ENCODE data around the gene HVCN1.
"Not testable (repeated sequence)": the region's sequence is repeated elsewhere in the genome, so short reads cannot be mapped to it uniquely, and the experiment has no call there.

The HVCN1 gene, protein sequence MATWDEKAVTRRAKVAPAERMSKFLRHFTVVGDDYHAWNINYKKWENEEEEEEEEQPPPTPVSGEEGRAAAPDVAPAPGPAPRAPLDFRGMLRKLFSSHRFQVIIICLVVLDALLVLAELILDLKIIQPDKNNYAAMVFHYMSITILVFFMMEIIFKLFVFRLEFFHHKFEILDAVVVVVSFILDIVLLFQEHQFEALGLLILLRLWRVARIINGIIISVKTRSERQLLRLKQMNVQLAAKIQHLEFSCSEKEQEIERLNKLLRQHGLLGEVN

DNA sequence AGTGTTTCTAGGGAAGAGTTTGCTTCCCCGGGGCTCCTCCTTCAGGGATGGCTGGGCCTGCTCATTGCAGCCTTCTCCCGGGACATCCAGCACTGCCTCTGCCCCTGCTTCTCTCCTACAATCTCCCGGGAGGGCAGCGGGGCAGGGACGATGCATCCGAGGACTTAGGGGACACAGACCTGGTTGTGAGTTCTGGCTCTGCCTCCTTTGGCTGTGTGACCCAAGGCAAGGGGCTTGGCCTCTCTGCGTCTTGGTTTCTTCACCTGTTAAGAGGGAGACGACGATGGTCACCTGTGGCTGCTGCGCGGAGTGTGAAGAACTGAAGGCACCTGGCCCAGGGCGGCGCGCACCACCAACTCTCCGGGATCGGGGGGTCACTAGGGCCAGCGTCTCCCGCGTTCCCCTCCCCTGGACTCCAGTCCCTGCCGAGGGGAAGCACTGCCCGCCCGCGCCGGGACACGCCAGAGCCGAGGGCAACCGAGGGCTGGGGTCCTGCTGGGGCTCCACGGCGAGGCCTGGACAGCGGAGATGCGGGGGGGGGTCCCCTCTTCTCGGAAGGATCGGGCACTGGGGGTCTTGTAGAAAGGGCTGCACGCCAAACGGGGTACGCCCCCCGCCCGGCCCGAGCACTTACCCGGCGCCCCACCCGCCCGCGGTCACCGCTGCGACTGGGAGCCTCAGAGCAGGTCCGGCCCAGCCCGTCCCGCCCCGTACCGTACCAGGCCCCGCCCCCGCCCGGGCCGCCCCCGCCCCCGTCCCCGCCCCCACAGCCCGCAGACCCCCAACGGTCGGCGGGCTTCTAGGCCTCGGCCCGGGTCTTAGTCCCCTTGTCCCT, at the start of gene HVCN1:
HVCN1 (minus strand) TSS at position 670 of the 835 bp plus-strand sequence. CDS start 5,870 bp downstream, outside the sequence.
- DNase-seq, result no peak

DNA sequence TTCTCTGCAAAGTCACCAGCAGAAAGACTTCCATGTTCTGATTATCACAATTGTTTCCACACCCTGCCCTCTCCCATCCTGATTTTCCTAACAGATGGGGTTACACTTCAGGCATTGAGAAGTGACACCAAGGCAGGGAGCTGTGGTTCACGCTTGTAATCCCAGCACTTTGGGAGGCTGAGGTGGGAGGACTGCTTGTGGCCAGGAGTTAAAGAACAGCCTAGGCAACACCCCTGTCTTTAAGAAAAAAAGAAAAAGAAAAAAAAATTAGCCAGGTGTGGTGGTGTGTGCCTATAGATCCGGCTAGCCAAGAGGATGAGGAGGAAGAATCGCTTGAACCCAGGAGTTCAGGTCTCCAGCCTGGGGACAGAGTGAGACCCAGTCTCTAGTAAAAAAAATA, 48.6 kb upstream of the HVCN1 start:
- peak in 1 of 2 experiments; percentile 40 for DNase-seq

DNA sequence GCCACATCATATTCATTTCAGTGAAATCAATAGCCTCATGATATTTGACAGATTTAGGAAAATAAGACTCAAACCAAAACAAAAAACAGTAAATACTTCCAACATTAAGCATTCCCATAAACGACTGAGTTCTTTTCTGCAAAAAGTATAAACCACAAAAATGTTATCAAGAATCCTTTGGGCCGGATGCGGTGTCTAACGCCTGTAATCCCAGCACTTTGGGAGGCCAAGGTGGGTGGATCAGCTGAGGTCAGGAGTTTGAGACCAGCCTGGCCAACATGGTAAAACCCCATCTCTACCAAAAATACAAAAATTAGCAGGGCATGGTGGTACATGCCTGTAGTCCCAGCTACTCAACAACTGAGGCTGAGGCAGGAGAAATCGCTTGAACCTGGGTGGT, 48.1 kb upstream of the HVCN1 start:
- DNase-seq, result not testable (repeated sequence)

DNA sequence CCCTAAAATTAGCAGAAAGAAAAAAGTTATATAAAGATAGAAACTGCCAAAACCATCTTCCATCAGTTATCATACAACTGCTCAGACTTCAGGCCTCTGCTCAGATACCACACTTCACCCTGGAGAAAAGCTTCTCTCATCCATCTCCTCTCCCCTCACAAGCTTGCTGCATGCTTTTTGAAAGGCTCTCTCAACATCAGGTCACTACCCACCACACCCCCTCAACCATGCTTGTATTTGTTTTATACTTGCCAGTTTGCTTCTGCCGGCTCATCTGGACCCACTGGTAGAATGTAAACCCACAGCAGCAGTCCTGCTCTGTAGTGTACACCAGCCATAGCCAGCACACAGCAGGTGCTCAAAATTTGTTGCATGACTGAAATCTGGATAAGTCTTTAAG, 45.0 kb upstream of the HVCN1 start:
- DNase-seq, result no peak

DNA sequence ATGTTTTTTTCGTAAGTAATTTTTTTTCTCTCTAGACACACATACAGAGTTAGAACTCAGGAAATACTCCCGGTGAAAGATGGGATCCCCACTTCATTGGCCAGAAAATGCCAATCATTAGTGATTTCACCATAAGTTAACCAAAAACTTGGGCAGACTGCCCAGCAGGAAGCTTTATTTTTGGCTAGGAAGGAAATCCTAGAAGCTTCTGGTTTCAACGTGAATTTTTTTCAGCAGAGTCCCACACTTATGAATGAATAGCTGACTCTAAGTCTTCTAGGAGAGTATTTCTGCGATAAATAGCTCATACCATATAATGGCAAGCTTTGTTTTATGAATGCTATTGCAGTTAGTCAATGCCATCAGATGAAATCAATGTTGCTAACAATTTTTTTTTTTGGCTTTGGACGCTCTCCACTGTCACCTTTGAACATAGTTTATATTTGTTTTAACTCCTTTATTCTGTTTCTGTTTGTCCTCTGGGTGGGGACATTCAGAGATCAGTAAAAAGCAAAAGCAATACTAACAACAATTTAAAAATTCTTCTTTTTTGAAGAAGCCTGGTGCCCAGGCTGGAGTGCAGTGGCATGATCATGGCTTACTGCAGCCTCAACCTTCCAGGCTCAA, 44.3 kb upstream of the HVCN1 start:
- DNase-seq, result no peak

DNA sequence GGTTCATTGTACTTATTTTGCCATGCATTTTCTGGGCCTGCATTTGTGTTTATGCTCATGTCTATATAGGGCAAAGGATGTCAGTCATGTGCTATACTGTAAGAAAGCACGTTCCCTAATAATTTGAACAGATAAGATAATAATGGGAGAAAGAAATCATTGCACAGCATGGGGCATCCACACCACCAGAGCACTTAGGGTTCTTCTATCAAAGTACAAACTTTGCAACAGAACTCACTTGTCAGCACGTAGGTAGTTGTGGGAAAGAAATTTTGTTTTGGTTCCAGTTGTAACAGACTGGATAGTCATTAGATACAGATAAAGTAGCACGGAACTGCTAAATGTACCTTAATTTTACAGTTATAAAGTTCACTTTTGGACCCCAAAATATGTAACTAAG, 43.7 kb upstream of the HVCN1 start:
- DNase-seq, result no peak

DNA sequence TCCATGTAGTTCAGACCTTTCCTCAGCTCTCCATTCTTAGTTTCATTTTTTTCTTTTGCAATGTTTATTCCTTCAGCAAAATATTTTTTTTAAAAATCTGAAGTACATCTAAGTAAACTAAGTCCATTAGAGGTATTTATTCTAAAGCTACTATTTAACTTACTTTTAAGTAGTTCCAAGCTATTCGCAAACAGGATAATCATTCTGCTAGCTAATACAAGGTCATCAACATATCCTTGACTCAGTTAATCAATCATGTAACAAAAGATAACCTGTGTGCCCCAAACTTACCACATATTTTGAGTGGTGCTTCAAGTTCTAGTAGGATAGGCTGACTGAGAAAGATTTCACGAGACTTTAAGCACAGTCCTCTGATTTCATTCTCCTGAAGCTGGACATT, 42.6 kb upstream of the HVCN1 start:
- DNase-seq, result no peak

DNA sequence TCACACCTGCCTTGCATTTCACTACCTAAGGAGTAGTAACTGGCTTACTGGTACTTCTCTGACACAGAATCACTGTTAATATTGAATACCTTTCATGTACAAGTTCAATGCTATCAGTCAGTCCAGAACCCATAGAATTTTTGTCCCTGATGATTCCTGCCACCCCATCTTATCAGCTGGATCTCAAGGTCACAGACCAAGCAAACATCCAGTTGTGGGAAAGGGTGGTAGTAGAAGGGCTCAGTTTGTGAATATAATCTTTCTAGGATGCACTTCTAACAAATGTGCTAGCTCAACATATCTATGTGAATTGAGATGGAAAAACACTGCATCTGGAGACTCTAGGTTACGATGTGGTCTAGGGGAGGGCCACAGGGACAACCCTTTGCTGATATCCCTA, 39.7 kb upstream of the HVCN1 start:
- DNase-seq, result no peak

DNA sequence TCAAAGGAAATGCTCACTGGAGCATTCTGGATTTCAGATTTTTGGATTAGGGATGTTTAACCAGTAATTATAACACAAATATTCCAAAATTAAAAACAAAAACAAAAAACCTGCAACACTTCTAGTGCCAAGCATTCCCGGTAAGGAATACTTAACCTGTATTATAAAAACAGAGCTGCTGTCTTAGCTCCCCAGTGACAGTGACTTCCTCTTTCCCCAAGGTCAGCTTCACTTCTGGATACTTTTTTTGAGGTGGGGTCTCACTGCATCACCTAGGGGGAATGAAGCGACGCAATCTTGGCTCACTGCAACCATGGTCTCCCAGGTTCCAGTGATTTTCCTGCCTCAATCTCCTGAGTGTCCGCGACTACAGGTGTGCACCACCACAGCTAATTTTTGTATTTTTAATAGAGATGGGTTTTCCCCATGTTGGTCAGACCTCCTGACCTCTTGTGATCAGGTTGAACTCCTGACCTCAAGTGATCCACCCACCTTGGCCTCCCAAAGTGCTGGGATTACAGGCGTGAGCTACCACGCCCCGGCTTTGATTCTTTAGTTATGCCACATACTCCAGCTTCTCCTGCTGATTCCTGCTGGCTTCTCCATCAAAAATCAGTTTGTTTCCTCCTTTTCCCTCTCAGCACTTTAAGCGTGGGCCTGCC, 37.9 kb upstream of the HVCN1 start:
- DNase-seq, result no peak

DNA sequence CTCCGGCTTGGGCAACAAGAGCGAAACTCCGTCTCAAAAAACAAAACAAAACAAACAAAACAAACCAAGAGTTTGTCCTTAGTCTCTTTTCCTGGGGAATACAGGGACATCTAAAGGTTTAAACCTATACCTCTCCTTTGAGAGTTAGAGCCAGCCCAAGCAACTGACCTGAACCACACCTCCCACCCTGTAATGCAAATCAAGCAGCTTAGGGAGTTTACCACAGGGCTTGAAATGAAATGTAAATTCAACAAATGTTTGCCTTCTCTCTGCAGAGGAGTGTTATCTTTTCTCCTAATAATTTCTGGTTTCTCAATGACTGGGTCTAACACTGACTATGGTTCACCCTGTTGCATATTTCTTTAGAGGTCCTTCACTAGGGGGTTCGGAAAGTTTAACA, 37.1 kb upstream of the HVCN1 start:
- DNase-seq, result no peak

DNA sequence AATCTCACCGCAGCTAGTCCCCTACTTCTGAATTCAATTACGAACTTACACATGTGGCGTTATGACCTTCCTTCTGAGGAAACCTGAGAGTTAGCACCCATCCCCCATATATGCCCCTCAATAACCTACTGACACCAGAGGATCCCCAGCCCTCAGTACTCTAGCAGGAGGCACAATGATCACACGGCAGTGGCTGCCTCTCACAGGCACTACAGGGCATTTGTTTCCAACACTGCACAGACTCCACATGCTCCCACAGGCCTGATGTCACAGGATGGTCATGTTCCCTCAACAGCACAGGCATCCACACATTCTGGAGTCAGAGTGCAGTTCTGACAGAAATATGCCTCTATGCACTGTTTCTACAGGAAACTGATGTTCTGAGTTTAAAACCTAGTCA, 36.4 kb upstream of the HVCN1 start:
- no peak for DNase-seq

DNA sequence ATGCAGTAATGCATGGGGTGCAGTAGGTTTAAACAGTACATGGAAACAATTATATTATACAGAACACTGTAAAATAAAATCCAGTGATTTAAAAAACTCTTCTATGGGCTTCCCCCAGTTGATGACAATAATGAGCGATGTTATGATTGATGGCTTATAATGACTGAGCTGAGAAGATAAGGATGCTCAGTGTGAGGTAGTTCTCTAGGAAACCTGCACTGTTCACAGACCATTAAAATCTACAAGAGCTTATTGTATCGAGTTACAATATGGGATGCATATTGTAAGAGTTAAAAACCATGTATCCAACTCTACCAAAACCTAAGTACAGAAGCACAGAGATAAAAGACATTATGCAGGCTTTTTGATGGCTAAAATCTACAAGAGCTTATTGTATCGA, 34.0 kb upstream of the HVCN1 start:
- DNase-seq, result not testable (repeated sequence)

DNA sequence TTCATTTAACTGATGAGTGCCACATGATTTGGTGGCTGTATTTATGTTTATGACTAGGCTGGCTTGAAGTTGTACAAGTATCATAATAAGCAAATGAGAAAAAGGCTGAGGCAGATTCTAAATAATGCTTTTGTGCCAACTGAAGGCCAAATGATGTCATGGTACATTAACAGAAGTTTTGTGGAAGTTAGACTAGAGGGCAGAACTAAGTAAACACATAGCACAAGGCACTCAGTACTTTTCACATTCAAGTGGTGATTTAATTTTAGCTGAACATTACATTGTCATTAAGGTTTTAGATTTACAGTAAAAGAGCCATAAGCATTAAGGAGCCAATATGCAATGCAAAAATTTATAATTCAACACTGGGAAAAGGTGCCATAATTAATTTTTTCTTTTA, 32.7 kb upstream of the HVCN1 start:
- DNase-seq, result no peak

DNA sequence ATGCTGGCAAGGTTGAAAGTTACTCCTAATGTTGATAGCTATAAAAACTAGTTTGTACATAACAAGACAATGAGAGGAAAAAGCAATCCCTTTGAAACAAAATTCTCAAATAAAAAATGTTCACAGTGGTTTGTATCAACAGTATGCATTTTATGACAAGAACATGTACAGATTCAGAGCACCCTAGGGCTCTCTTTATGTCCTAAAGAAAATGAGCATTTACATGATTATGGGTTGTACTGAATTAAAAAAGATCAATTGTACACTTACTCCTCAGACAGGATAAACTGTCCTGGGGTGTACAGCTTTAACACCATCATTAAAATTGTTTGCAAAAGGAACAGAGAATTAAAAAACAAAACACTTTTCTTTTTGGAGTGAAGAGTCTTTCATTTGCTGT, 31.6 kb upstream of the HVCN1 start:
- no peak for DNase-seq

DNA sequence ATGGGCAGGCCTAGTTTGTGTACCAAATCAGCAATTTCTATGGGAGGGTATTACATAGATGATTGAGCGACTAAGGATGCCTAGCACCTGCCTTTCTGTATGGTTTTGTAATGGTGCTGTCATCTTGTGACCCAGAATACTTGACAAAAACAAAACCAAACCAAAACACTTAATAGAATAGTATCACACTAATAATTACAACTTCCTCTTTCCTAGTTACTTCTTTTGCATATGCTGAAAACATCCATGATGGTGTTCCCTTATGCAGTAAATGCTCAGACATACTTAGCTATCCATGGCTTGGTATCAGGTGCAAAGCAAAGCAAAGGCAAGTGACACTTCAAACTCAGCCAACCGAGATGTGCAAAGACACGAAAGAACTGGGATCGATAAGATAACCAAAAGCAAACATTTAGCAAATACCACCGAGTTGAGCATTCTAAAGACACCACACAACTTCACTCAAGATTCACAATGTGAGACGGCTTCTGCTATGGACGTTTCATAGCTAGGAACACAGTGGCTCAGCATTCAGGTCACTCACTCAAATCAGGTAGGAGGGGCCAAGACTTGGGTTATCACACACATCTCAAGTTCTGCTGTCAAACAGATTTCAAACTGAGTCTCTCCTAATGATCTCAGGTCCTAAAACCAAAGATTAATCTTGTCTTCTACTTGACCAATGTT, 29.4 kb upstream of the HVCN1 start:
- no peak for DNase-seq

DNA sequence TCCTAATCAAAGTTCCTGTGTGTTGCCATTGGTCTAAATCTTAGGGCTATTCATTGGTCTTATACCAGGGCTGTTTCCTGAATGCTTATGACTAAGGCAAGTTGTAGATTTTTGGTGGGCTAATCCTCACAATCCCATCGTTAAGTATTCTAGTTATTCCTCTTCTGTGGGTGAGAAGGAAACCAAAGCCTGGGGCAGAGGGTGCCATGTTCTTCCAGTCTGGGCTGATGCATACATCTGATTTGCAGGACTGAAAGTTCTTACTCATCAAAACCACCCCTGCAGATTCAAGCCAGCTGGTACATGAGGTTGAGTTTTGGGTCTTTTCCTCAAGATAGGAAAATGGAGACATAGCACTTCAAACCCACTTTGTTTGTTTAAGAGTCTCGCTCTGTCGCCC, 28.1 kb upstream of the HVCN1 start:
- DNase-seq, result no peak

DNA sequence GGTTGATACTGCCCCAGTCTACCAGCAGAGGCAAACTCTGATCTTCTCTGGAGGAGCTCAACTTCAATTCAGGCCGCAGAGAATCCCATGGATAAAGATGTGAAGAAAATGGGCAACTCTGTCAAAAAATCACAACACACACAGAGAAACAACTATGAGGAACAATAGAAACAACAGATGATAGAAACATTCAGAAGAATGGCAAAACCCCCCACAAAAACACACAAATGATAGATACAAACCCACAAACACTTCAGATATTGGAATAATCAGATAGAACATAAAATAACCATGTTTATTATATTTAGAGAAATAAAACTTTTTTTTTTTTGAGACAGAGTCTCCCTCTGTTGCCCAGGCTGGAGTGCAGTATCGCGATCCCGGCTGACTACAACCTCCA, 20.0 kb upstream of the HVCN1 start:
- no peak for DNase-seq

DNA sequence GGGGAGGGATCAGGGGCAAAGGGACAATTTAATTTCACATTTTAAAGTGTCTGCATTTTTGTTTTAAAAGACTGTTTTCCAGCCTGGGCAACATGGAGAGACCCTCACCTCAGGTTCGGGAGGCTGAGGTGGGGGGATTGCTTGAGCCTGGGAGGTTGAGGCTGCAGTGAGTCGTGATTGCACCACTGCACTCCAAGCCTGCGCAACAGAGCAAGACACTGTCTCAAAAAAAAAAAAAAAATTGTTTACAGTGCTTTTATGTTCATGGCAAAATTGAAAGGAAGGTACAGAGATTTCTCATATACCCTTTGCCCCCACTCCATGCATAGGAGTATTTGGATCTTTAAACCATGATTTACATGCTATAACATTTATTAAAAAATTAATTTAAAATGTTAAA, 16.4 kb upstream of the HVCN1 start:
- DNase-seq, result no peak

DNA sequence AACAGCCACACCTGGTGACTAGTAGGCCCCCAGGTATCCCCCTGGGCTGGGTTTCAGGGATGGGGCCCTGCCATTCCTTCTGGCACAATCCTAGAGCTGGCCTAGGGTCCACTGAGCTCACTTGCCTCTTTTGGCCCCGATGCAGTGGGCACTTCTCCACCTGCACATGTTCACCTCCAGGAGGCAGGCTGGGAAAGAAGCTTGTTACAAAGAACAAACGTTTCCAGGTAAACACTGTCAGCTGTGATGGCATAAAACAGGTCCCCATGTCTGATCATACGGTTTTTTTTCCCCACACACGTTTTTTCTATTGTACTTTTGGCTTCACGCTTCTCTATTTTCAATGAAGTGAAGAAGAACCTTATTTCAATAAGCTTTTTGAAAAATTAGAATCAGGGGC, 15.8 kb upstream of the HVCN1 start:
- no peak for DNase-seq

DNA sequence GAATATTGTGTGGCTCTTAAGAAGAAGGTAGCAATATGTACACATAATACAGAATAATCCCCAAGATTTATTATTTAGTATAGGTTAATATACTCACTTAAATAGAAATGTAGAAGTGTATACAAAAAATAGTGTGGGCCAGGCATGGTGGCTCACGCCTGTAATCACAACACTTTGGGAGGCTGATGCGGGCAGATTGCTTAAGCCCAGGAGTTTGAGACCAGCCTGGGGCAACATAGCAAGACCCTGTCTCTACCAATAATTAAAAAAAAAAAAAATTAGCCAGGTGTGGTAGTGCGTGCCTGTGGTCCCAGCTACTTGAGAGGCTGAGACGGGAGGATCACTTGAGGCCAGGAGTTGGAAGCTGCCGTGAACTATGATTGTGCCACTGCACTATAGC, 15.3 kb upstream of the HVCN1 start:
- no peak for DNase-seq

DNA sequence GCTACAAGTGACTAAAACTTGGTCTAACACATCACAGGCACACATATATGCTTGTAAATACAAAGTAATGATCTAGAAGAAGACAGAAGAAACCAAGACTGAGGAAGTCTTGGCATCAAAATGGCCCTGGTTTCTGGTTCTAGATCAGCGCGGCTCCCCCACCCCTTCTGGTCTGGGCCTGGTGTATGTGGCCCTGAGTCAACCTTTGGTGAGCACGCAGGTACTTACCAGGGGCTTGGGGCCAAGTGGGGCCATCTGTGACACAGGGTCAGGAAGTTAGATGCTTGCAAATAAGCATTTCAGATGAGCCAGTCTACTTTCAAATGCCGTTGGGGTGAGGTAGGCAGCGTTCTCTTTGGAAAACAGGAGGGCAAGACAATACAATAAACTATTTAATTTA, 13.2 kb upstream of the HVCN1 start:
- DNase-seq, result no peak

DNA sequence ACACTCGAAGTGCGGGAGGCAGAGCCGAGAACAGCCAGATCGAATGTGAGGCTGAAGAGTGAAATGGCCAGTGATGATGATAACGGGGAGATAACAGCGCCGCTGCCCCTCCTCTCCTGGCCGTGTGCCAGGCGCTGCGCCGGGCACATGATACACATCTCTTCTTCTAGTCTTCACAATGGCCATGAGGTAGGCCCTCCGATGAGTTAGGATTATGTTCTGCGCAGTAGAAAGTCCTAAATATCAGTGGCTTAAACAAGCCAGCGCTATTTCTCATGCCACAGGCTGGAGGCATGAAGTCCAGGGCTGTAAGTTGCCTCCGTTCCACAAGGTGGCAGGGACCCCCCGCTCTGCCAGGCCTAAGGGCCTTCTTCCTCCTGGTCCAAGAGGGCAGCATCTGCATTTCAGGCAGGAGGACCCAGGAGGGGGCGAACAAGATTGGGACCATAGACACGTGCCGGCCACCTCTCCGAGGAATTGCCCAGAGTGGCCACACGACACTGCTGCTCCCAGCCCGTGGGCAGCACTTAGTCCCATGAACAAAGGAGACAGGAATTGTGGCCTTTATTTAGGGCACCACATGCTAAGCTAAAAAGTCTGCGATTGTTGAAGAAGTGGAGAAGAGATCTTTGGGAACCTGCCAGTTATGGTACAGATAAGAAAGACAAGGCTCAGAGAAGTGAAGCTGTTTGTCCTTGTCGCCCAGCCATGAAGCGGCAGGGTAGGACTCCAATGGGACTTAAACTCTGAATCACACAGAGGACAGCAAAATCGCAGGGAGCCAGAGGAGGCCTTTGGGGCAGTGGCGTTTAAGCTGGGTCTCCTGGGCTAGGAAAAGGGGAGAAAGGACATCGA, 10.9 kb upstream of the HVCN1 start:
- DNase-seq, result peak; percentile 10 to 63

Data from NCI-H524 (cell line).